SU-DHL-6 (cell line): ENCODE data around the gene TMEM139.

Source experiments
- EZH2phosphoT487 ChIP-seq: fragments of 200-600 bp; sonication (generic), shearing (Covaris generic); conservative IDR thresholded peaks from 2 replicates; pipeline ENCODE4 v1.6.1; 2018; ENCODE audit warnings: mild to moderate bottlenecking, antibody characterized with exemption, low read length, moderate library complexity, mixed read lengths
- TF ChIP-seq, protein P1 (sequence below): fragments of 200-600 bp; sonication (generic); IDR thresholded peaks from one replicate; pipeline ENCODE4 v1.5.1; 2017; ENCODE audit warnings: antibody characterized with exemption, mild to moderate bottlenecking, low read length, moderate library complexity; ENCODE audit not compliant: insufficient read depth, poor library complexity, severe bottlenecking

DNA sequence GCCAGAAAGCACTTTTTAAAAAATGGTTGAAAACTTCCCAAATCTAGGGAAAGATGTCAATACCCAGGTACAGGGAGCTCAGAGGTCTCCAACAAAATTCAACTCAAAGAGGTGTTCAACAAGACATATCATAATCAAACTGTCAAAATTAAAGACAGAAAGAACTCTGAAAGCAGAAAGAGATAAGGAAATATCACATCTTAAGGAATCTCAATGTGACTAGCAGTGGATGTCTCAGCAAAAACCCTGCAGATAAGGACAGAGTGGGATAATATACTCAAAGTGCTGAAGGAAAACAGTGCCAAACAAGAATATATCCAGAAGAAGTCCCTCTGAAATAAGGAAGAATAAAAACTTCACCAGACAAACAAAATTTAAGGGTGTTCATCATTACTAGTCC is 34.6 kb upstream of the TMEM139 start:
- TF ChIP-seq, protein P1, sequence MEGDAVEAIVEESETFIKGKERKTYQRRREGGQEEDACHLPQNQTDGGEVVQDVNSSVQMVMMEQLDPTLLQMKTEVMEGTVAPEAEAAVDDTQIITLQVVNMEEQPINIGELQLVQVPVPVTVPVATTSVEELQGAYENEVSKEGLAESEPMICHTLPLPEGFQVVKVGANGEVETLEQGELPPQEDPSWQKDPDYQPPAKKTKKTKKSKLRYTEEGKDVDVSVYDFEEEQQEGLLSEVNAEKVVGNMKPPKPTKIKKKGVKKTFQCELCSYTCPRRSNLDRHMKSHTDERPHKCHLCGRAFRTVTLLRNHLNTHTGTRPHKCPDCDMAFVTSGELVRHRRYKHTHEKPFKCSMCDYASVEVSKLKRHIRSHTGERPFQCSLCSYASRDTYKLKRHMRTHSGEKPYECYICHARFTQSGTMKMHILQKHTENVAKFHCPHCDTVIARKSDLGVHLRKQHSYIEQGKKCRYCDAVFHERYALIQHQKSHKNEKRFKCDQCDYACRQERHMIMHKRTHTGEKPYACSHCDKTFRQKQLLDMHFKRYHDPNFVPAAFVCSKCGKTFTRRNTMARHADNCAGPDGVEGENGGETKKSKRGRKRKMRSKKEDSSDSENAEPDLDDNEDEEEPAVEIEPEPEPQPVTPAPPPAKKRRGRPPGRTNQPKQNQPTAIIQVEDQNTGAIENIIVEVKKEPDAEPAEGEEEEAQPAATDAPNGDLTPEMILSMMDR = no peak
- no peak for TF ChIP-seq EZH2phosphoT487
